Mesenchymal stem cell (in vitro differentiated cells and primary cell): ENCODE results near the gene IL23A. TPM values are rescaled to one million over a fixed set of nuclear protein-coding genes. Genes with fewer than 3 reads are reported as not detected.

ENCODE experiments used
- DNase-seq: peaks from one replicate; pipeline ENCODE4 v3.0.0-alpha.2; 2013
- H2AFZ ChIP-seq: one replicate; pipeline ENCODE4 v1.6.1; 2013; ENCODE audit warnings: low read depth, mild to moderate bottlenecking, control low read depth, inconsistent platforms, low read length, moderate library complexity
- H2AK5ac ChIP-seq: 2 replicates; pipeline ENCODE4 v1.6.1; 2013; ENCODE audit warnings: low read length, moderate library complexity, mild to moderate bottlenecking, inconsistent platforms; ENCODE audit not compliant: severe bottlenecking
- H2BK120ac ChIP-seq: one replicate; pipeline ENCODE4 v1.6.1; 2013; ENCODE audit warnings: low read depth, mild to moderate bottlenecking, inconsistent platforms, low read length, moderate library complexity
- H2BK12ac ChIP-seq, 2 experiments: one replicate each; pipeline ENCODE4 v1.6.1; 2013; ENCODE audit warnings: inconsistent platforms in 2 of 2, low read length in 2 of 2, mild to moderate bottlenecking in 2 of 2, moderate library complexity in 2 of 2, control low read depth in 1 of 2
- H2BK15ac ChIP-seq: one replicate; pipeline ENCODE4 v1.6.1; 2013; ENCODE audit warnings: mild to moderate bottlenecking, low read depth, inconsistent platforms; ENCODE audit not compliant: poor library complexity, severe bottlenecking
- H2BK5ac ChIP-seq: 2 replicates; pipeline ENCODE4 v1.6.1; 2013; ENCODE audit warnings: low read depth, mild to moderate bottlenecking, low read length, control low read depth, inconsistent platforms; ENCODE audit not compliant: poor library complexity, severe bottlenecking
- H3K14ac ChIP-seq, 2 experiments: one replicate each; pipeline ENCODE4 v1.6.1; 2013; ENCODE audit warnings: inconsistent platforms in 2 of 2, low read length in 2 of 2, control low read depth in 1 of 2, mild to moderate bottlenecking in 1 of 2, moderate library complexity in 1 of 2
- H3K18ac ChIP-seq, 2 experiments: one replicate each; pipeline ENCODE4 v1.6.1; 2013; ENCODE audit warnings: inconsistent platforms in 2 of 2, low read length in 2 of 2, control low read depth in 1 of 2, low read depth in 1 of 2, mild to moderate bottlenecking in 1 of 2
- H3K23ac ChIP-seq, 2 experiments: one replicate each; pipeline ENCODE4 v1.6.1; 2013; ENCODE audit warnings: inconsistent platforms in 2 of 2, low read length in 2 of 2, mild to moderate bottlenecking in 2 of 2, moderate library complexity in 2 of 2, control low read depth in 1 of 2
- H3K27ac ChIP-seq: 2 replicates; pipeline ENCODE4 v1.5.1; 2013; ENCODE audit warnings: mild to moderate bottlenecking, moderate library complexity, low read length, control low read depth, inconsistent platforms; ENCODE audit not compliant: poor library complexity, severe bottlenecking
- H3K27me3 ChIP-seq, 2 experiments: 2 replicates each; pipeline versions ENCODE4 v1.6.1 to v1.7.0; 2013; ENCODE audit warnings: low read length in 2 of 2, mild to moderate bottlenecking in 2 of 2, moderate library complexity in 2 of 2, control low read depth in 1 of 2, inconsistent platforms in 1 of 2; ENCODE audit not compliant: control insufficient read depth in 1 of 2, insufficient read depth in 1 of 2
- H3K36me3 ChIP-seq, 2 experiments: 2 replicates each; pipeline versions ENCODE4 v1.6.1 to v1.7.0; 2013; ENCODE audit warnings: low read length in 2 of 2, control low read depth in 1 of 2, inconsistent platforms in 1 of 2, low read depth in 1 of 2, mild to moderate bottlenecking in 1 of 2; ENCODE audit not compliant: insufficient read depth in 2 of 2, control insufficient read depth in 1 of 2
- H3K4ac ChIP-seq, 2 experiments: one replicate each; pipeline ENCODE4 v1.6.1; 2013; ENCODE audit warnings: inconsistent platforms in 2 of 2, low read length in 2 of 2, mild to moderate bottlenecking in 2 of 2, moderate library complexity in 2 of 2, control low read depth in 1 of 2, low read depth in 1 of 2
- H3K4me1 ChIP-seq: 2 replicates; pipeline ENCODE4 v1.6.1; 2013; ENCODE audit warnings: low read depth, low read length, control low read depth; ENCODE audit not compliant: control insufficient read depth, insufficient read depth
- H3K4me2 ChIP-seq: 2 replicates; pipeline ENCODE4 v1.6.1; 2013; ENCODE audit warnings: low read length, mild to moderate bottlenecking, inconsistent platforms; ENCODE audit not compliant: poor library complexity, severe bottlenecking
- H3K4me3 ChIP-seq, 2 experiments: 2 replicates each; pipeline versions ENCODE4 v1.5.1 to v1.7.0; 2013; ENCODE audit warnings: low read length in 2 of 2, mild to moderate bottlenecking in 2 of 2, control low read depth in 1 of 2, low read depth in 1 of 2; ENCODE audit not compliant: insufficient read depth in 1 of 2
- H3K79me1 ChIP-seq: replicated peaks from 2 replicates; pipeline ENCODE4 v1.6.1; 2013; ENCODE audit warnings: mild to moderate bottlenecking, control low read depth, low read length, inconsistent platforms; ENCODE audit not compliant: poor library complexity, severe bottlenecking
- H3K9ac ChIP-seq: 2 replicates; pipeline ENCODE4 v1.7.0; 2013; ENCODE audit warnings: mild to moderate bottlenecking, low read length, moderate library complexity
- H3K9me3 ChIP-seq: 2 replicates; pipeline ENCODE4 v1.7.0; 2013; ENCODE audit warnings: mild to moderate bottlenecking, low read length; ENCODE audit not compliant: control insufficient read depth
- H4K8ac ChIP-seq: one replicate; pipeline ENCODE4 v1.6.1; 2013; ENCODE audit warnings: inconsistent platforms, mild to moderate bottlenecking, low read length, moderate library complexity
- H4K91ac ChIP-seq: one replicate; pipeline ENCODE4 v1.6.1; 2013; ENCODE audit warnings: mild to moderate bottlenecking, low read length, inconsistent platforms
- WGBS: methylation state at CpG from one replicate; pipeline ENCODE4 v1.1.7; 2013; ENCODE audit warnings: mixed read lengths; 5-methylcytosine and 5-hydroxymethylcytosine counted together
- polyA plus RNA-seq, 2 experiments: library from polyadenylated mRNA; stranded (reverse); fragments of 200-250 nt; gene quantifications; one replicate each; pipeline ENCODE4 v1.2.3, GENCODE V29; 2013

The IL23A gene, protein sequence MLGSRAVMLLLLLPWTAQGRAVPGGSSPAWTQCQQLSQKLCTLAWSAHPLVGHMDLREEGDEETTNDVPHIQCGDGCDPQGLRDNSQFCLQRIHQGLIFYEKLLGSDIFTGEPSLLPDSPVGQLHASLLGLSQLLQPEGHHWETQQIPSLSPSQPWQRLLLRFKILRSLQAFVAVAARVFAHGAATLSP
- 0.06 TPM for polyA plus RNA-seq (2013, experiment 1 of 2)
- not detected for polyA plus RNA-seq (2013, experiment 2 of 2)

DNA sequence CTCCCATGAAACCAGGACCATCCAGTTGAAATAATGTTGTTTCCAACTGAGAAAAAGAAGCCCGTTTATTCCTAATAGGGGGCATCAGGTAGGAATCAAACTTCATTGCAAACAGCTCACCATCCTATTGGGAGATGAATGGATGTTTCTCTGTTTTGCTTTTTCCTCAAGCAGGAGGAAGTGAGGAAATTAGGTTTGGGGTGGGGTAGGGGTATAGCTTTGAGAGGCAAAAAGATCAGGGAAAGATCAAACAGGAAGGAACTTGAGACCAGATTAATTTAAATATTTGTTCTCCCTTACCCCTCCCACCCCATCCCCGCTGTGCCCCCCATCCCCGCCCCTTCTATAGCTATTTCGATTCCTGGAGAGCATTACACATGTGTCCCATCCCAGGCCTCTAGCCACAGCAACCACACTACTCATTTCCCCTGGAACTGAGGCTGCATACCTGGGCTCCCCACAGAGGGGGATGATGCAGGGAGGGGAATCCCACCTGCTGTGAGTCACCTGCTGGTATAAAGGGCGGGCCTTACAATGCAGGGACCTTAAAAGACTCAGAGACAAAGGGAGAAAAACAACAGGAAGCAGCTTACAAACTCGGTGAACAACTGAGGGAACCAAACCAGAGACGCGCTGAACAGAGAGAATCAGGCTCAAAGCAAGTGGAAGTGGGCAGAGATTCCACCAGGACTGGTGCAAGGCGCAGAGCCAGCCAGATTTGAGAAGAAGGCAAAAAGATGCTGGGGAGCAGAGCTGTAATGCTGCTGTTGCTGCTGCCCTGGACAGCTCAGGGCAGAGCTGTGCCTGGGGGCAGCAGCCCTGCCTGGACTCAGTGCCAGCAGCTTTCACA is at the start of gene IL23A:
IL23A (plus strand) TSS at position 577 of the 850 bp plus-strand sequence; CDS start at position 738, 161 bp downstream.
- Histone ChIP-seq H3K36me3 (peaks cover 14 to 26% of the 10 kb centered on the region in 2 experiments), H3K18ac (no peak within 1 kb of the TSS), H2AFZ (no peak within 1 kb of the TSS), H3K9me3 (no peaks in the 10 kb centered on the region), H4K91ac (no peak within 1 kb of the TSS), H3K4me3 (no peak within 1 kb of the TSS), H2AK5ac (no peak within 1 kb of the TSS), H2BK5ac (no peak within 1 kb of the TSS), H2BK120ac (no peak within 1 kb of the TSS), H3K14ac (no peak within 1 kb of the TSS), H3K4me1 (peaks cover 5% of the 10 kb centered on the region), H3K4me2 (no peak within 1 kb of the TSS), H3K23ac (no peak within 1 kb of the TSS), H3K4ac (no peak within 1 kb of the TSS), H2BK12ac (no peak within 1 kb of the TSS), H2BK15ac (peak within 1 kb of the TSS; percentile 54), H3K79me1 (peaks cover 2% of the 10 kb centered on the region), H3K9ac (no peak within 1 kb of the TSS), H3K27ac (no peak within 1 kb of the TSS), H4K8ac (no peak within 1 kb of the TSS), H3K27me3 (no peaks in the 10 kb centered on the region)
- 52% methylated on average over 7 of the region's 9 CpGs for WGBS
- DNase-seq, result peak; percentile 25

DNA sequence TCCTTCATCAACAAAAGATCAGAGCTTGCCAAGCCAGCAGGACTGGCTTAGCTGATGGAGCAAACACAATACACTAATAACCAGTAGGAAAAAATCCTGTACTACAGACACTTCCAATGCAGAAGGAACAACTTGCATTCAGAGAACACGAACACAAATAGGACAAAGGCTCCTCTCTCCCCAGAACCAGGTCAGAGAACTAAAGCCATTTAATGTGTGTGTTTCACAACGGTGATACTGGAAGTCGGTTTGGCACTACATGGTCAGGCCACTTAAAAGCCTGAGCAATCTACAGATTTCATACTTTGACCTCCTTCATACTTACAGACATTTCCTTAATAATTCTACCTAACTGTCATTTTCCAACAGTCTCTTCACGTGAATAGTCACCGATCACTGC is 44.9 kb upstream of the IL23A start:
- no peak for DNase-seq
- H2AK5ac ChIP-seq, result no peak overlapping the region

DNA sequence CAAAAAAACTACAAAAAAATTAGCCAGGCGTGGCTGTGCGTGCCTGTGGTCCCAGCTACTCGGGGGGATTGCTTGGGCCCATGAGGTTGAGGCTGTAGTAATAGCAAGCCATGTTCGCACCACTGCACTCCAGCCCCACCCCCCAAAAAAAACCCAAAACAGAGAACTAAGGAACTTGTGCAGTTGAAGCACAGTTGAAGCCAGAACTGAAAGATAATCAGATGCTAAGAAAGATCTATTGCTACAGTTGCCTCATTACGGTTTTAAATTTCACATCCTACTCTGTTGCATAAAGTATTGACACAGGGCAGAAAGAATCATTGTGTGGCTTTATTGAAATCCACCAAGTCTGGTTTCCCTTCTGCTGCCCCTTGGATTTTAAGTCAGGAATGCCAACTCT is 42.4 kb upstream of the IL23A start:
- Histone ChIP-seq H2BK12ac (no peak overlapping the region), H3K36me3 (peaks cover 18 to 24% of the 10 kb centered on the region in 2 experiments), H3K4ac (no peak overlapping the region), H3K79me1 (peaks cover 7% of the 10 kb centered on the region), H2BK5ac (no peak overlapping the region), H4K91ac (no peak overlapping the region), H3K27ac (no peak overlapping the region), H3K23ac (no peak overlapping the region), H2BK120ac (no peak overlapping the region), H3K9me3 (no peaks in the 10 kb centered on the region), H3K4me1 (peaks cover 11% of the 10 kb centered on the region), H3K18ac (no peak overlapping the region), H3K9ac (no peak overlapping the region), H4K8ac (no peak overlapping the region), H3K14ac (no peak overlapping the region), H2AK5ac (no peak overlapping the region), H2BK15ac (no peak overlapping the region), H3K4me3 (no peak overlapping the region), H3K4me2 (no peak overlapping the region), H3K27me3 (no peaks in the 10 kb centered on the region), H2AFZ (no peak overlapping the region)
- WGBS, result 96% methylated on average over 4 of the region's 5 CpGs
- no peak for DNase-seq

More for the DNA sequence above, 44.9 kb upstream of the IL23A start:
- Histone ChIP-seq H3K18ac (no peak overlapping the region), H3K4ac (no peak overlapping the region), H3K9ac (no peak overlapping the region), H2BK5ac (no peak overlapping the region), H2BK120ac (no peak overlapping the region), H4K91ac (no peak overlapping the region), H3K4me1 (peaks cover 4% of the 10 kb centered on the region), H3K23ac (no peak overlapping the region), H3K4me3 (no peak overlapping the region), H3K36me3 (peaks cover 26 to 40% of the 10 kb centered on the region in 2 experiments), H3K4me2 (no peak overlapping the region), H3K27me3 (no peaks in the 10 kb centered on the region), H2AFZ (no peak overlapping the region), H3K79me1 (peaks cover 10% of the 10 kb centered on the region), H3K27ac (no peak overlapping the region), H3K14ac (no peak overlapping the region), H2BK15ac (no peak overlapping the region), H2BK12ac (no peak overlapping the region), H4K8ac (no peak overlapping the region), H3K9me3 (no peaks in the 10 kb centered on the region)
- 96% methylated on average over 5 of the region's 5 CpGs for whole genome bisulfite sequencing

DNA sequence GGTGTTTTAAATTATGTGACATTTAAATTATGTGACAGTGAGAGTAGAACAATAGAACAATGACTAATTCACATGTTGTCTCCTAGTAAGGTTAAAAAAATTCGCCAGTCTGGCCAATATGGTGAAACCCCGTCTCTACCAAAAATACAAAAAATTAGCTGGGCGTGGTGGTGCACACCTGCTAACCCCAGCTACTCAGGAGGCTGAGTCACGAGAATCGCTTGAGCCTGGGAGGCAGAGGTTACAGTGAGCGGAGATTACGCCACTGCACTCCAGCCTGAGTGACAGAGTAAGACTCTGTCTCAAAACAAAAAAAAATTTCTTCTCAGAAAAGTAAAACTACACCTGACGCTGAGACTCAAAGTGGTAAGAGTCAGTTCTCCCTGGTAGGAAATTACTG is 41.3 kb upstream of the IL23A start:
- 97% methylated on average over 8 of the region's 8 CpGs for WGBS
- Histone ChIP-seq H3K27me3 (no peaks in the 10 kb centered on the region), H3K14ac (no peak overlapping the region), H3K9ac (no peak overlapping the region), H2BK15ac (no peak overlapping the region), H2AK5ac (no peak overlapping the region), H3K4me1 (peaks cover 14% of the 10 kb centered on the region), H2BK12ac (no peak overlapping the region), H3K9me3 (no peaks in the 10 kb centered on the region), H3K23ac (no peak overlapping the region), H3K4me2 (no peak overlapping the region), H3K18ac (no peak overlapping the region), H3K36me3 (peaks cover 15 to 25% of the 10 kb centered on the region in 2 experiments), H3K79me1 (peaks cover 5% of the 10 kb centered on the region), H2BK5ac (no peak overlapping the region), H3K27ac (no peak overlapping the region), H2AFZ (no peak overlapping the region), H4K8ac (no peak overlapping the region), H2BK120ac (no peak overlapping the region), H3K4me3 (no peak overlapping the region), H3K4ac (no peak overlapping the region), H4K91ac (no peak overlapping the region)
- DNase-seq, result no peak
